ENCODE results near the gene TMEM255B. TPM values are rescaled to one million over a fixed set of nuclear protein-coding genes. Genes with fewer than 3 reads are reported as not detected.
"Not testable (repeated sequence)": the region's sequence is repeated elsewhere in the genome, so short reads cannot be mapped to it uniquely, and the experiment has no call there.

TMEM255B gene
- total RNA-seq, 2 experiments from 2014 or later, result 1.3 to 1.8 TPM

GRCh38 chr13:113794764-113795173, 35.7 kb downstream of the TMEM255B start:
- no peaks in the 10 kb centered on the region for H3K36me3 Mint-ChIP-seq (ENCODE audit: low read depth)
- H3K27ac Mint-ChIP-seq, result no peak overlapping the region
- no peaks in the 10 kb centered on the region for H3K27me3 Mint-ChIP-seq
- ChIA-PET CTCF (interaction anchor here (1.0 to 1.2 kb wide), 2 partner anchors 14 to 29 kb away, joined by 3 read pairs; no protein-coding TSS in a partner anchor), POLR2A (no interaction called here)
- no peaks in the 10 kb centered on the region for H3K4me1 Mint-ChIP-seq
- no peak overlapping the region for H3K4me3 Mint-ChIP-seq
- no peaks in the 10 kb centered on the region for H3K9me3 Mint-ChIP-seq
- no peak for DNase-seq

- POLR2A ChIA-PET, H3K27me3 Mint-ChIP-seq: not testable (repeated sequence)
Measured at GRCh38 chr13:113795362-113795761, 36.3 kb downstream of the TMEM255B start.

GRCh38 chr13:113796211-113796963, 37.4 kb downstream of the TMEM255B start:
- no peaks in the 10 kb centered on the region for H3K4me1 Mint-ChIP-seq
- H3K27me3 Mint-ChIP-seq, result no peaks in the 10 kb centered on the region
- H3K9me3 Mint-ChIP-seq, result no peaks in the 10 kb centered on the region
- POLR2A ChIA-PET, result no interaction called here
- no peak for DNase-seq
- H3K27ac Mint-ChIP-seq, result no peak overlapping the region
- H3K36me3 Mint-ChIP-seq (ENCODE audit: low read depth), result no peaks in the 10 kb centered on the region
- H3K4me3 Mint-ChIP-seq, result no peak overlapping the region
- CTCF ChIA-PET, result no interaction called here

More at GRCh38 chr13:113795362-113795761, 36.3 kb downstream of the TMEM255B start:
- not testable (repeated sequence) for H3K9me3 Mint-ChIP-seq; DNase-seq; H3K27ac Mint-ChIP-seq; H3K36me3 Mint-ChIP-seq (ENCODE audit: low read depth); H3K4me3 Mint-ChIP-seq; H3K4me1 Mint-ChIP-seq
- CTCF ChIA-PET, result interaction anchor here (1.0 to 1.2 kb wide), 2 partner anchors 15 to 29 kb away, joined by 3 read pairs; no protein-coding TSS in a partner anchor

GRCh38 chr13:113796964-113797676, 38.1 kb downstream of the TMEM255B start:
- Mint-ChIP-seq H3K27ac (no peak overlapping the region), H3K4me3 (no peak overlapping the region), H3K4me1 (no peaks in the 10 kb centered on the region), H3K27me3 (no peaks in the 10 kb centered on the region), H3K36me3 (ENCODE audit: low read depth) (no peaks in the 10 kb centered on the region), H3K9me3 (no peaks in the 10 kb centered on the region)
- CTCF ChIA-PET, result no interaction called here
- DNase-seq, result no peak
- POLR2A ChIA-PET, result no interaction called here

GRCh38 chr13:113798200-113798811, 39.3 kb downstream of the TMEM255B start:
- no peak for DNase-seq
- Mint-ChIP-seq H3K4me3 (no peak overlapping the region), H3K36me3 (ENCODE audit: low read depth) (no peaks in the 10 kb centered on the region), H3K27ac (no peak overlapping the region), H3K9me3 (no peaks in the 10 kb centered on the region), H3K27me3 (no peaks in the 10 kb centered on the region), H3K4me1 (no peaks in the 10 kb centered on the region)
- POLR2A ChIA-PET, result no interaction called here
- CTCF ChIA-PET, result no interaction called here

- Mint-ChIP-seq H3K36me3 (ENCODE audit: low read depth) (no peaks in the 10 kb centered on the region), H3K27ac (no peak overlapping the region), H3K4me1 (no peaks in the 10 kb centered on the region), H3K27me3 (no peaks in the 10 kb centered on the region), H3K9me3 (no peaks in the 10 kb centered on the region), H3K4me3 (no peak overlapping the region)
- ChIA-PET POLR2A (no interaction called here), CTCF (no interaction called here)
- DNase-seq, result no peak
Measured at GRCh38 chr13:113800576-113800926, 41.5 kb downstream of the TMEM255B start.

- DNase-seq, result no peak
- ChIA-PET CTCF (no interaction called here), POLR2A (no interaction called here)
- Mint-ChIP-seq H3K9me3 (no peaks in the 10 kb centered on the region), H3K36me3 (ENCODE audit: low read depth) (no peaks in the 10 kb centered on the region), H3K27ac (no peak overlapping the region), H3K27me3 (no peaks in the 10 kb centered on the region), H3K4me3 (no peak overlapping the region), H3K4me1 (no peaks in the 10 kb centered on the region)
Measured at GRCh38 chr13:113801289-113801961, 42.4 kb downstream of the TMEM255B start.

GRCh38 chr13:113802090-113802531, 43.1 kb downstream of the TMEM255B start:
- Mint-ChIP-seq H3K27me3 (no peaks in the 10 kb centered on the region), H3K27ac (no peak overlapping the region), H3K4me1 (no peaks in the 10 kb centered on the region), H3K9me3 (no peaks in the 10 kb centered on the region), H3K36me3 (ENCODE audit: low read depth) (no peaks in the 10 kb centered on the region), H3K4me3 (no peak overlapping the region)
- no peak for DNase-seq
- ChIA-PET POLR2A (no interaction called here), CTCF (no interaction called here)

- Mint-ChIP-seq H3K4me3 (no peak overlapping the region), H3K9me3 (no peaks in the 10 kb centered on the region), H3K27ac (no peak overlapping the region), H3K36me3 (ENCODE audit: low read depth) (no peaks in the 10 kb centered on the region), H3K4me1 (no peaks in the 10 kb centered on the region), H3K27me3 (no peaks in the 10 kb centered on the region)
- ChIA-PET CTCF (no interaction called here), POLR2A (no interaction called here)
- no peak for DNase-seq
Measured at GRCh38 chr13:113802761-113803160, 43.7 kb downstream of the TMEM255B start.

- Mint-ChIP-seq H3K4me1 (no peaks in the 10 kb centered on the region), H3K9me3 (peaks cover 7% of the 10 kb centered on the region), H3K27me3 (no peaks in the 10 kb centered on the region), H3K36me3 (ENCODE audit: low read depth) (no peaks in the 10 kb centered on the region), H3K4me3 (no peak overlapping the region), H3K27ac (no peak overlapping the region)
- DNase-seq, result no peak
- POLR2A ChIA-PET, result no interaction called here
- CTCF ChIA-PET, result interaction anchor here (1.7 kb wide), 1 partner anchor 11 kb away, joined by 4 read pairs; no protein-coding TSS in a partner anchor
Measured at GRCh38 chr13:113803409-113804016, 44.5 kb downstream of the TMEM255B start.

- ChIA-PET POLR2A (no interaction called here), CTCF (interaction anchor here (1.7 kb wide), 1 partner anchor 10 kb away, joined by 4 read pairs; no protein-coding TSS in a partner anchor)
- Mint-ChIP-seq H3K9me3 (peaks cover 10% of the 10 kb centered on the region), H3K36me3 (ENCODE audit: low read depth) (no peaks in the 10 kb centered on the region), H3K4me3 (no peak overlapping the region), H3K27ac (no peak overlapping the region), H3K27me3 (no peaks in the 10 kb centered on the region), H3K4me1 (no peaks in the 10 kb centered on the region)
- no peak for DNase-seq
Measured at GRCh38 chr13:113804017-113804702, 45.1 kb downstream of the TMEM255B start.

GRCh38 chr13:113804703-113805430, 45.8 kb downstream of the TMEM255B start:
- H3K4me1 Mint-ChIP-seq, result no peaks in the 10 kb centered on the region
- H3K27ac Mint-ChIP-seq, result no peak overlapping the region
- ChIA-PET POLR2A (no interaction called here), CTCF (interaction anchor here (1.7 kb wide), 1 partner anchor 10 kb away, joined by 4 read pairs; no protein-coding TSS in a partner anchor)
- H3K9me3 Mint-ChIP-seq, result peaks cover 12% of the 10 kb centered on the region
- no peaks in the 10 kb centered on the region for H3K27me3 Mint-ChIP-seq
- H3K4me3 Mint-ChIP-seq, result no peak overlapping the region
- H3K36me3 Mint-ChIP-seq (ENCODE audit: low read depth), result no peaks in the 10 kb centered on the region
- no peak for DNase-seq
